ENCODE data around the gene PRR29. TPM values are rescaled to one million over a fixed set of nuclear protein-coding genes. Genes with fewer than 3 reads are reported as not detected.

PRR29 gene
- total RNA-seq, 1 experiment from 2014 or later = 0.85 TPM

DNA sequence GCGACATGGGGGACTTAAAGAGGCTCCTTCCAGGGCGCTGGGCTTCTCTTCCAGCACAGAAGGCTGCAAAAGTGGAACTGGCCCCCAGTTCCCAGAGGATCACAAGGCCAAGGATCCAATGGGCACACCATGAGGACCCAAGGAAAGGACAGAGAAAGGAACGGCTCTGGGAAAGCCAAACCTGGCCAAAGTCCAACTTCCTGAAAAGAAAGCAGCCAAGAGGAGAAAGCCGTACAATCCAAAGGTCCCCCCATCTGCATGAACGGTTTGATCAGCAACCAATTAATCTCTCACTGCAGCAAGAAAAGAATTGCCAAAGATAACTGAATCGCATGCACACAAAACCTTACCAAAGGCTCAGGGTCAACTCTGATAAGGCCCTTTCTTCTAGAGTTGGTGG lies 42.1 kb downstream of the PRR29 start:
- Mint-ChIP-seq H3K27ac (no peak overlapping the region), H3K36me3 (0 out of 2 replicates have a peak, but pooled peaks cover 3% of the 10 kb centered on the region), H3K4me3 (no peak overlapping the region), H3K9me3 (no peaks in the 10 kb centered on the region), H3K27me3 (ENCODE audit: low read depth) (no peaks in the 10 kb centered on the region), H3K4me1 (0 out of 2 replicates have a peak, but pooled peaks cover 3% of the 10 kb centered on the region)
- ATAC-seq = no peak
- TF ChIP-seq, protein P1, sequence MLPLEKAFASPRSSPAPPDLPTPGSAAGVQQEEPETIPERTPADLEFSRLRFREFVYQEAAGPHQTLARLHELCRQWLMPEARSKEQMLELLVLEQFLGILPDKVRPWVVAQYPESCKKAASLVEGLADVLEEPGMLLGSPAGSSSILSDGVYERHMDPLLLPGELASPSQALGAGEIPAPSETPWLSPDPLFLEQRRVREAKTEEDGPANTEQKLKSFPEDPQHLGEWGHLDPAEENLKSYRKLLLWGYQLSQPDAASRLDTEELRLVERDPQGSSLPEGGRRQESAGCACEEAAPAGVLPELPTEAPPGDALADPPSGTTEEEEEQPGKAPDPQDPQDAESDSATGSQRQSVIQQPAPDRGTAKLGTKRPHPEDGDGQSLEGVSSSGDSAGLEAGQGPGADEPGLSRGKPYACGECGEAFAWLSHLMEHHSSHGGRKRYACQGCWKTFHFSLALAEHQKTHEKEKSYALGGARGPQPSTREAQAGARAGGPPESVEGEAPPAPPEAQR (CRISPR knock-in tag; IDR thresholded peaks at IDR 0.05) = no peak
- TF ChIP-seq NR1H2 (CRISPR knock-in tag; IDR thresholded peaks at IDR 0.05) = no peak
- TF ChIP-seq, protein P2, sequence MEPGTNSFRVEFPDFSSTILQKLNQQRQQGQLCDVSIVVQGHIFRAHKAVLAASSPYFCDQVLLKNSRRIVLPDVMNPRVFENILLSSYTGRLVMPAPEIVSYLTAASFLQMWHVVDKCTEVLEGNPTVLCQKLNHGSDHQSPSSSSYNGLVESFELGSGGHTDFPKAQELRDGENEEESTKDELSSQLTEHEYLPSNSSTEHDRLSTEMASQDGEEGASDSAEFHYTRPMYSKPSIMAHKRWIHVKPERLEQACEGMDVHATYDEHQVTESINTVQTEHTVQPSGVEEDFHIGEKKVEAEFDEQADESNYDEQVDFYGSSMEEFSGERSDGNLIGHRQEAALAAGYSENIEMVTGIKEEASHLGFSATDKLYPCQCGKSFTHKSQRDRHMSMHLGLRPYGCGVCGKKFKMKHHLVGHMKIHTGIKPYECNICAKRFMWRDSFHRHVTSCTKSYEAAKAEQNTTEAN (CRISPR knock-in tag; IDR thresholded peaks at IDR 0.05) = no peak
- no peak for TF ChIP-seq OVOL2 (CRISPR knock-in tag; IDR thresholded peaks at IDR 0.05; ENCODE audit: borderline replicate concordance)
- no peak for TF ChIP-seq ZNF121 (CRISPR knock-in tag; IDR thresholded peaks at IDR 0.05)
- no peak for TF ChIP-seq ZBTB21 (CRISPR knock-in tag; IDR thresholded peaks at IDR 0.05; ENCODE audit: borderline replicate concordance)
- no peak for TF ChIP-seq HMGA2 (CRISPR knock-in tag; IDR thresholded peaks at IDR 0.05)
- no peak for TF ChIP-seq FOXP1 (CRISPR knock-in tag; IDR thresholded peaks at IDR 0.05; ENCODE audit: borderline replicate concordance)
- no peak for TF ChIP-seq HMGXB4 (CRISPR knock-in tag; IDR thresholded peaks at IDR 0.05)
- no peak for TF ChIP-seq AFF4 (CRISPR knock-in tag; IDR thresholded peaks at IDR 0.05; ENCODE audit: borderline replicate concordance)
- no peak for TF ChIP-seq ETV6 (CRISPR knock-in tag; IDR thresholded peaks at IDR 0.05)
- TF ChIP-seq ZMAT4 (CRISPR knock-in tag; IDR thresholded peaks at IDR 0.05) = no peak
- no peak for DNase-seq (ENCODE audit: low spot score)
- ChIA-PET CTCF (interaction anchor here (2.6 to 3.1 kb wide), 2 partner anchors 11 to 15 kb away, joined by 13 to 17 read pairs; no protein-coding TSS in a partner anchor), POLR2A (no interaction called here)

GRCh38 chr17:64041912-64042311 lies 43.8 kb downstream of the PRR29 start:
- peak overlapping the region; percentile 4; the same call in 1 of the 2 replicates for H3K27ac Mint-ChIP-seq
- POLR2A ChIA-PET = no interaction called here
- H3K4me1 Mint-ChIP-seq = no peaks in the 10 kb centered on the region
- no peaks in the 10 kb centered on the region for H3K9me3 Mint-ChIP-seq
- 0 out of 2 replicates have a peak, but pooled peaks cover 3% of the 10 kb centered on the region for H3K36me3 Mint-ChIP-seq
- ATAC-seq = no peak
- H3K4me3 Mint-ChIP-seq = no peak overlapping the region
- CTCF ChIA-PET = interaction anchor here (1.5 to 3.5 kb wide), 5 partner anchors 13 to 195 kb away, joined by 3 to 17 read pairs (median 13); no protein-coding TSS in a partner anchor
- H3K27me3 Mint-ChIP-seq (ENCODE audit: low read depth) = no peaks in the 10 kb centered on the region
- no peak for DNase-seq (ENCODE audit: low spot score)
- TF ChIP-seq NR3C1 (CRISPR knock-in tag; conservative IDR thresholded peaks at IDR 0.05; ENCODE audit: low read depth) (no peak), USF2 (CRISPR knock-in tag; IDR thresholded peaks at IDR 0.05) (no peak), RORB (CRISPR knock-in tag; IDR thresholded peaks at IDR 0.05) (no peak), NFATC4 (CRISPR knock-in tag; IDR thresholded peaks at IDR 0.05) (no peak), ZNF671 (CRISPR knock-in tag; IDR thresholded peaks at IDR 0.05) (no peak), ZNF121 (CRISPR knock-in tag; IDR thresholded peaks at IDR 0.05) (no peak), HMGXB4 (CRISPR knock-in tag; IDR thresholded peaks at IDR 0.05) (no peak), EMX1 (CRISPR knock-in tag; IDR thresholded peaks at IDR 0.05) (no peak)
- TF ChIP-seq, protein P3, sequence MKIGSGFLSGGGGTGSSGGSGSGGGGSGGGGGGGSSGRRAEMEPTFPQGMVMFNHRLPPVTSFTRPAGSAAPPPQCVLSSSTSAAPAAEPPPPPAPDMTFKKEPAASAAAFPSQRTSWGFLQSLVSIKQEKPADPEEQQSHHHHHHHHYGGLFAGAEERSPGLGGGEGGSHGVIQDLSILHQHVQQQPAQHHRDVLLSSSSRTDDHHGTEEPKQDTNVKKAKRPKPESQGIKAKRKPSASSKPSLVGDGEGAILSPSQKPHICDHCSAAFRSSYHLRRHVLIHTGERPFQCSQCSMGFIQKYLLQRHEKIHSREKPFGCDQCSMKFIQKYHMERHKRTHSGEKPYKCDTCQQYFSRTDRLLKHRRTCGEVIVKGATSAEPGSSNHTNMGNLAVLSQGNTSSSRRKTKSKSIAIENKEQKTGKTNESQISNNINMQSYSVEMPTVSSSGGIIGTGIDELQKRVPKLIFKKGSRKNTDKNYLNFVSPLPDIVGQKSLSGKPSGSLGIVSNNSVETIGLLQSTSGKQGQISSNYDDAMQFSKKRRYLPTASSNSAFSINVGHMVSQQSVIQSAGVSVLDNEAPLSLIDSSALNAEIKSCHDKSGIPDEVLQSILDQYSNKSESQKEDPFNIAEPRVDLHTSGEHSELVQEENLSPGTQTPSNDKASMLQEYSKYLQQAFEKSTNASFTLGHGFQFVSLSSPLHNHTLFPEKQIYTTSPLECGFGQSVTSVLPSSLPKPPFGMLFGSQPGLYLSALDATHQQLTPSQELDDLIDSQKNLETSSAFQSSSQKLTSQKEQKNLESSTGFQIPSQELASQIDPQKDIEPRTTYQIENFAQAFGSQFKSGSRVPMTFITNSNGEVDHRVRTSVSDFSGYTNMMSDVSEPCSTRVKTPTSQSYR (CRISPR knock-in tag; IDR thresholded peaks at IDR 0.05) = no peak
- TF ChIP-seq, protein P2 (CRISPR knock-in tag; IDR thresholded peaks at IDR 0.05) = no peak

Data from WTC11 (cell line).